ENCODE results near the gene KCNAB1. TPM values are rescaled to one million over a fixed set of nuclear protein-coding genes. Genes with fewer than 3 reads are reported as not detected.
"Not testable (repeated sequence)": the region's sequence is repeated elsewhere in the genome, so short reads cannot be mapped to it uniquely, and the experiment has no call there.

The KCNAB1 gene
- total RNA-seq, 1 experiment from 2014 or later, result not detected

DNA sequence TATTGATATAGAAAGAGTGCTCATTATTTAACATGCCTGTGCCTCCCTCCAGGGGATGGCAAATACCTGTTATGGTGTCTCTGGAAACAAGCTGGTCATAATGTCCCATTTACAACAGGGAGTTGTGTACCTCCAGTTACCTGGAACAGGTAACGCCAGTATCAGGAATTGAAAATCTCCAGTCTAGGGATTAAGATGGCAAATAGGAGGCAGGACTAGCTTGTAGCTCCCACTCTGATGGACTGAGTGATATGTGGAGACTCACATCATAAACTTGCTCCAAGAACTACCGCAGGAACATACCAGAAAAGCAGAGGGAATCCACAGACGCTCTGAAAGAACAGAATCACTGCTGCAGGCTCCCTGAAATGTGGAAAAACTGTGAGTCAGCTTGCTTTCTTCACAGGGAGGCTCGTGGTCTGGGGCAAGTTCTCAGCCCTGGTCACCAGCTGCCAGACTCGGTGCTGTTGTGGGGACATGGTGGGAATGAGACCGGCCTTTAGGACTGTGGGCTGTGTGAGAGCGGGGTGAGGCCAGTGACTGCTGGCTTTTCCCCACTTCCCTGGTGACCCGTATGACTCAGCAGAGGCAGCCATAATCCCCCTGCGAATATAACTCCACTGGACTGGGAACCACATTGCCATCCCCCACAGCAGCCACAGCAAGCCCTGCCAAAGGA is 97.4 kb downstream of the KCNAB1 start:
- DNase-seq (ENCODE audit: low read depth), result peak; percentile 66

DNA sequence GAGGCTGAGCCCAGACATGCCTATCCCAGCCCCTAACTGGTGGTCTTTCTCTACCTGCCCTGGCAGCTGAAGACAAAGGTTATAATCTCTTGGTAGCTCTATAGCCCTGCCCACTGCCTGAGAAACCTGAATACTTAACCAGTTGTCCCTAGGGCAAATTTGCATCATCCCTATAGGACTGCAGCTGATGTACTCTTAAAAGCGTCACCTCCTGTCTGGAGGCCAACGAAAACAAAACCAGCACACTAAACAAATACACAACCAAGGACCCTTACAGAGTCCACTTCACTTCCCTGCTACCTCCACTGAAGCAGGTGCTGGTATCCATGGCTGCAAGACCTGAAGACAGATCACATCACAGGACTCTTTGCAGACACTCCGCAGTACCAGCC is 98.0 kb downstream of the KCNAB1 start:
- DNase-seq (ENCODE audit: low read depth), result peak; percentile 78

- not testable (repeated sequence) for DNase-seq (ENCODE audit: low read depth)
Observed at GRCh38 chr3:156222381-156222780, 102.0 kb downstream of the KCNAB1 start.

- not testable (repeated sequence) for DNase-seq (ENCODE audit: low read depth)
Observed at GRCh38 chr3:156224046-156224445, 103.7 kb downstream of the KCNAB1 start.

GRCh38 chr3:156226676-156227420 is 106.5 kb downstream of the KCNAB1 start:
- no peak for DNase-seq (ENCODE audit: low read depth)

GRCh38 chr3:156227704-156228103 is 107.3 kb downstream of the KCNAB1 start:
- DNase-seq (ENCODE audit: low read depth), result no peak

GRCh38 chr3:156230278-156230900 is 110.0 kb downstream of the KCNAB1 start:
- DNase-seq (ENCODE audit: low read depth), result no peak

- DNase-seq (ENCODE audit: low read depth), result not testable (repeated sequence)
Observed at GRCh38 chr3:156231221-156231620, 110.8 kb downstream of the KCNAB1 start.

GRCh38 chr3:156233876-156234275 is 113.5 kb downstream of the KCNAB1 start:
- no peak for DNase-seq (ENCODE audit: low read depth)

DNA sequence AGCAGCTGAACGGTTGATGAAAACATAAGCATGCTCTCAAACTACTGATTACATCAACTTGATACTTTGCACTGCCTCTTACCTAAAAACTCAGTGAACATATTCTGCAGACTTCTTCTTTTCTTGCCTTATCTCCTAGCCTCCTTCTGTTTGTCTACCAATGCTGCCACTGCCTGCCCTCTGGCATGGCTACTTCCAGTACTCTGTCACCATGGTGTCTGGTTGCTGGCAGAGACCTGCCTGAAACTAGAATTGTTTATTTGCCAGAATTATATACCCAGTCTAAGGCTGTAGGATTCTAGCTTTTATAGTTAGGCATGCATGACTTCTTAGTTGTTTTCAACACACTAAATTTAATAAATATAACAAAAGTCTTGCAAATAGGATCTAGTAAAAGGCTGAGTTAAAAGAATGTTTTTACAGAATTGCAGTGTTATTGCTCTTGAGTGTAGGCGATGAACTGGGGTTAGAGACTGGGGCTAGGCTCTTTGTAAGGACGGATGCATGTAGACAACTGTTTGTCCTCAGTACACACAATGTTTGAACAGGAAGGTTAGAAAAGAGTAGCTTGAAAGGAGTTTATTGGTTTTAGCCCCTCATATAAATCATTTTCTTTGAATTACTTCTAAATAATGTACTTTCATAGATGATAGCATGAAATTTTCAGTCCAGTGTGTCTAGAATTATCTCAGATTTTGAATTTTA is 116.3 kb downstream of the KCNAB1 start:
- no peak for DNase-seq (ENCODE audit: low read depth)

- no peak for DNase-seq (ENCODE audit: low read depth)
Observed at GRCh38 chr3:156240642-156241041, 120.3 kb downstream of the KCNAB1 start.

- DNase-seq (ENCODE audit: low read depth), result no peak
Observed at GRCh38 chr3:156246961-156247725, 126.8 kb downstream of the KCNAB1 start.

DNA sequence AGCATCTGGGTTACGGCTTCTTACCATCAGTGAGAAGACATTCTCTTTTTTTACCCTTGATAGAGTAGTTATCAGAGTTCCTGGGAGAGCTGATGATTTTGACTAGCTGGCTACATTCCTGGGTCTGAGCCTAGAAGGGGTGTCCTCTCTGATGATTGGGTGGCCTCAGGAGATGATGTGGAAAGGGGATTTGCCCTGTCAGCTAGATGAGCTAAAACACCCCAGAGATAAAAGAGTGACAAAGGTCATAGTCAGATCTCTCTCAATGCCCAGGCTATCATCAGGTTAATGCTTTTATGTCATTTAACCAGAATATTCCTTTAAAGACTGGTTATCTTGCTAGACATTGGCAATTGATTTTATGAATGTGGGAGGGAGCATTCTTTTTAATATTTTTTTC is 130.2 kb downstream of the KCNAB1 start:
- DNase-seq (ENCODE audit: low read depth), result no peak

DNA sequence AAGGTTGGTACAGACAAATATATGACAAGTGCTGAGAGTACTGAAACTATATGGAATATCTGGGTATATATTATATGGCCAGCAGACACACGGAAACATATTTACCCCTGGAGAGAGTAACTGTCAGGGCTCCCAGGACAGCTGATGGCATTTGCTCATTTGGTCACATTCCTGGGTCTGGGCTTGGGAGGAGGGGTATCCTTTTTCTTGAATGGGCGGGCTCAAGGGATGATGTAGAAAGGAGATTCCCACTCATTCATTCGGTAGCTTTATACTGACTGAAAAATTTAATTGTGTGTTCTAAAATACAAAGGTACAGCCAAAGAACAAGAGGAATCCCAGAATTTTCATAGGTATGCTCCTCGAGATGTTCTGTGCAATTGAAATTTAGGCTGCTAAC is 131.0 kb downstream of the KCNAB1 start:
- DNase-seq (ENCODE audit: low read depth), result no peak

DNA sequence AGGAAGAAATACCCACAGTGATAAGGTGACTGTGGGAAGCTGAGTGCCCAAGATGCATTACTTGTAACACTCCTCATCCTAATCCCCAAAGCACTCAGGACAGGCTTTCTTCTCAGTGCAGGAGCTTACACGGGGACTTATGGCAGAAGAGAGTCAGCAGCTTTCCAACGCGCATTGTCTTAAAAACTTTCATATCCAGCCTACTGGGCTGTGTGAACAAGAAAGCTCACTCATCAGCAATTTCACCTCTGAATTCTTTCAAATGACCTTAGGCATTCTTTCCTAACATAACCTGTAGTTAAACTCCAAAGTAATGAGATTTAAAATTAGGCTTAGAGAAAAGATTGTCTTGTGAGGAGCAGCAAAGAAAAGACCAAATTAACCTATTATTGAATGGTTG is 132.3 kb downstream of the KCNAB1 start:
- no peak for DNase-seq (ENCODE audit: low read depth)

GRCh38 chr3:156253150-156253549 is 132.8 kb downstream of the KCNAB1 start:
- DNase-seq (ENCODE audit: low read depth), result no peak

- peak; percentile 8 for DNase-seq (ENCODE audit: low read depth)
Observed at GRCh38 chr3:156256256-156256655, 135.9 kb downstream of the KCNAB1 start.

DNA sequence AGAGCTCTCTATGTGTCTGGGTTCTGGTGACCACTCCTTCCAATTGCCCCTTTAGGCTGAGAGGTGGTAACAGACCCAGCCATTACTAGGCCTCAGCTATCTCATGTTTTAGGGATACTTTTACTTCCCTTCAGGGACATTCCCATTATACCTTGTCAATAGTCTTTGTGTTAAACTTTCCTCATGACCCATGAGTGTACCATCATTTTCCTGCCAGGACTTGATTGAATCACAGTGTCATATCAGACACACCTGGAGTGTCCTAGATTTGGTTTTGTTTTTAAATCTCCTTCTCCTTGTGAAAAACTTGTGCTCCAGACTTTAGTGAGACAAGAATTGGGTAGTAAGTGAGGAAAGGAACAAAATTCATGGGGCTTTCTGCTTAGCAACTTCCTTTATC is 136.6 kb downstream of the KCNAB1 start:
- DNase-seq (ENCODE audit: low read depth), result no peak

GRCh38 chr3:156258301-156258700 is 137.9 kb downstream of the KCNAB1 start:
- no peak for DNase-seq (ENCODE audit: low read depth)

DNA sequence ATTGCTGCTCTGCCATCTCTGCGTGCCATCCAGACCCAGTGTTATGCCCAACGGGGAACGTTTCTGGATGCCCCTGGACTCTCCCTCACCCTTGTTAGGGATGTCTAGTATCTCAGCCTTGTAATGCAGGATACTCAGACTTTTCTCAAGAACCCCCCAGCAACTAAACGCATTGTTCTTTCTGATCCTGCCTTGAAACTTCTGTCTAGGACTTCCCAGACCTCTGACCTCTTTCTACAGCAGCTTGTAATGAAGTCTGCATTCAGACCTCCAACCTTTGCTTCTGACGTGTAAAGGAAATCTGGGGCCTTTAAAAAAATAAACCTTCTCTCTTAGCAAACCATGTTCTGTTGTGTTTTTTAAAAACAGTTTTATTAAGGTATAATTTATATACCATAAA is 139.5 kb downstream of the KCNAB1 start:
- no peak for DNase-seq (ENCODE audit: low read depth)

GRCh38 chr3:156260331-156260730 is 140.0 kb downstream of the KCNAB1 start:
- no peak for DNase-seq (ENCODE audit: low read depth)

- no peak for DNase-seq (ENCODE audit: low read depth)
Observed at GRCh38 chr3:156264771-156265170, 144.4 kb downstream of the KCNAB1 start.
